Right hindlimb (tissue), 1 donor: ENCODE results near the gene YY1.
"Not testable (repeated sequence)": the region's sequence is repeated elsewhere in the genome, so short reads cannot be mapped to it uniquely, and the experiment has no call there.

Source experiments
- DNase-seq: peaks from one replicate; pipeline ENCODE4 v3.0.0-alpha.2; 2018

Gene YY1

GRCh38 chr14:100246809-100247428 is 8.0 kb downstream of the YY1 start:
- no peak for DNase-seq

- no peak for DNase-seq
Measured at GRCh38 chr14:100250732-100251465, 12.0 kb downstream of the YY1 start.

- no peak for DNase-seq
Measured at GRCh38 chr14:100252684-100253083, 13.7 kb downstream of the YY1 start.

GRCh38 chr14:100256339-100256895 is 17.5 kb downstream of the YY1 start:
- no peak for DNase-seq

GRCh38 chr14:100261621-100262020 is 22.7 kb downstream of the YY1 start:
- no peak for DNase-seq

GRCh38 chr14:100262545-100262944 is 23.6 kb downstream of the YY1 start:
- no peak for DNase-seq

- DNase-seq = no peak
Measured at GRCh38 chr14:100263141-100263540, 24.2 kb downstream of the YY1 start.

GRCh38 chr14:100267990-100268389 is 29.0 kb downstream of the YY1 start:
- no peak for DNase-seq

- no peak for DNase-seq
Measured at GRCh38 chr14:100268591-100269207, 29.8 kb downstream of the YY1 start.

- DNase-seq = no peak
Measured at GRCh38 chr14:100271247-100271939, 32.4 kb downstream of the YY1 start.

- no peak for DNase-seq
Measured at GRCh38 chr14:100274250-100274649, 35.3 kb downstream of the YY1 start.

- DNase-seq = no peak
Measured at GRCh38 chr14:100275214-100275613, 36.3 kb downstream of the YY1 start.

GRCh38 chr14:100278702-100279101 is 39.8 kb downstream of the YY1 start:
- peak; percentile 42 for DNase-seq

- DNase-seq = no peak
Measured at GRCh38 chr14:100279133-100279532, 40.2 kb downstream of the YY1 start.

- no peak for DNase-seq
Measured at GRCh38 chr14:100279563-100279962, 40.6 kb downstream of the YY1 start.

- no peak for DNase-seq
Measured at GRCh38 chr14:100281286-100282082, 42.5 kb downstream of the YY1 start.

GRCh38 chr14:100282083-100282350 is 43.1 kb downstream of the YY1 start:
- DNase-seq = no peak

GRCh38 chr14:100282766-100283419 is 43.9 kb downstream of the YY1 start:
- DNase-seq = no peak

GRCh38 chr14:100283436-100283835 is 44.5 kb downstream of the YY1 start:
- DNase-seq = not testable (repeated sequence)

- no peak for DNase-seq
Measured at GRCh38 chr14:100283984-100284881, 45.3 kb downstream of the YY1 start.
